NK-92 treated with Interleukin-12 subunit alpha and Interleukin-12 subunit beta, amount 100 ng/mL, for 24 hours (cell line): Measurements from ENCODE around the gene CORO7.

ENCODE experiments used
- DNase-seq: peaks from one replicate; lab custom pipeline; 2025; lab: John Stamatoyannopoulos, UW

The CORO7 gene

DNA sequence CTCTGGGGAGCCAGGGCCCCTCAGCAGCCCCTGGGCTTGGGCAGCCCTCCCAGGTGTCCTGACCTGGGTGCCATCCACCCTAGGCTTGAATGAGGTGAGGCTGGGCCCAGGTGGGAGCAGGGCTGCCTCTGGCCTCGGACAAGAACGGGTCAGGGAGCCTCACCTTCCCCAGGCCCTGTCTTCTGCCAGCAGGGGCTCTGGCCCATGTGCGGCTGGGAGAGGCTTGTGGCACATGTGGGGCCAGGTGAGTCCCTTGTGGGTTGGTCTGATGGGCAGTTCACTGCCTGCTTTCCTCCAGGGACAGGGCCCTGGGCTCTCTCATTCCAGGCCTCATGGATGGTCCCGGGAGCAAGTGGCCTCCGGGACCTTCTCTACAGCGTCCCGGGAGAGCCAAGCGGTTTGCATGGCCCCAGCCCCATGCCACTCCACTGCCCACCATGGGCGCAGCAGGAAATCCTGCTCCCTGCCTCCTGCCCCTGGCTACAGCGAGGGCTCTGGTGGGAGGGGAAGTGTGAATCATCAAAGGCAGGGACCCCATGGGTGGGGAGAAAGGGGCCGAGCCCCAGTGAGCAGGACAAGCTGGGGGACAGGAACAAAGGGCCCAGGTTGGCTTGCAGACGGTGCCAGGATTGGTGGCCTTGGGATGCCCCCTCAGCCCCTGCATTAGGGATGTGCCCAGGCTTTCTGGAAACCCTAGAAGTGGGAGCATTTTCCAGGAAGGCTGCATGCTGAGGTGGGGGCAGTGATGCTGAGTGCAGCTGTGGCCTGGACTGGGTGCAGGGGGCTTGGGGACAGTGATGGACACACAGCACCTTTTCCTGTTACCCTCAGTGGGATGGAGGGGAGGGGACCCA is 32.6 kb downstream of the CORO7 start:
- DNase-seq: no peak

- no peak for DNase-seq
These were observed 33.5 kb downstream of the CORO7 start for GRCh38 chr16:4382795-4383357.

DNA sequence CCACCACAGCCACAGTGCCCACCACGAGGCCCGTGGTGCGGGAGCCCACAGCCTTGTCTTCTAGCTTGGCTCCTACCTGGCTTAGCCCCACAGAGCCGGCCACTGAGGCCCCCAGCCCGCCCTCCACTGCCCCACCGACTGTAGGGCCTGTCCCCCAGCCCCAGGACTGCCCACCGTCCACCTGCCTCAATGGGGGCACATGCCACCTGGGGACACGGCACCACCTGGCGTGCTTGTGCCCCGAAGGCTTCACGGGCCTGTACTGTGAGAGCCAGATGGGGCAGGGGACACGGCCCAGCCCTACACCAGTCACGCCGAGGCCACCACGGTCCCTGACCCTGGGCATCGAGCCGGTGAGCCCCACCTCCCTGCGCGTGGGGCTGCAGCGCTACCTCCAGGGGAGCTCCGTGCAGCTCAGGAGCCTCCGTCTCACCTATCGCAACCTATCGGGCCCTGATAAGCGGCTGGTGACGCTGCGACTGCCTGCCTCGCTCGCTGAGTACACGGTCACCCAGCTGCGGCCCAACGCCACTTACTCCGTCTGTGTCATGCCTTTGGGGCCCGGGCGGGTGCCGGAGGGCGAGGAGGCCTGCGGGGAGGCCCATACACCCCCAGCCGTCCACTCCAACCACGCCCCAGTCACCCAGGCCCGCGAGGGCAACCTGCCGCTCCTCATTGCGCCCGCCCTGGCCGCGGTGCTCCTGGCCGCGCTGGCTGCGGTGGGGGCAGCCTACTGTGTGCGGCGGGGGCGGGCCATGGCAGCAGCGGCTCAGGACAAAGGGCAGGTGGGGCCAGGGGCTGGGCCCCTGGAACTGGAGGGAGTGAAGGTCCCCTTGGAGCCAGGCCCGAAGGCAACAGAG is 34.2 kb downstream of the CORO7 start:
- DNase-seq: no peak

DNA sequence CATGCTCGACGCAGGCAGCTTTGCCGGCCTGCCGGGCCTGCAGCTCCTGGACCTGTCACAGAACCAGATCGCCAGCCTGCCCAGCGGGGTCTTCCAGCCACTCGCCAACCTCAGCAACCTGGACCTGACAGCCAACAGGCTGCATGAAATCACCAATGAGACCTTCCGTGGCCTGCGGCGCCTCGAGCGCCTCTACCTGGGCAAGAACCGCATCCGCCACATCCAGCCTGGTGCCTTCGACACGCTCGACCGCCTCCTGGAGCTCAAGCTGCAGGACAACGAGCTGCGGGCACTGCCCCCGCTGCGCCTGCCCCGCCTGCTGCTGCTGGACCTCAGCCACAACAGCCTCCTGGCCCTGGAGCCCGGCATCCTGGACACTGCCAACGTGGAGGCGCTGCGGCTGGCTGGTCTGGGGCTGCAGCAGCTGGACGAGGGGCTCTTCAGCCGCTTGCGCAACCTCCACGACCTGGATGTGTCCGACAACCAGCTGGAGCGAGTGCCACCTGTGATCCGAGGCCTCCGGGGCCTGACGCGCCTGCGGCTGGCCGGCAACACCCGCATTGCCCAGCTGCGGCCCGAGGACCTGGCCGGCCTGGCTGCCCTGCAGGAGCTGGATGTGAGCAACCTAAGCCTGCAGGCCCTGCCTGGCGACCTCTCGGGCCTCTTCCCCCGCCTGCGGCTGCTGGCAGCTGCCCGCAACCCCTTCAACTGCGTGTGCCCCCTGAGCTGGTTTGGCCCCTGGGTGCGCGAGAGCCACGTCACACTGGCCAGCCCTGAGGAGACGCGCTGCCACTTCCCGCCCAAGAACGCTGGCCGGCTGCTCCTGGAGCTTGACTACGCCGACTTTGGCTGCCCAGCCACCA is 35.1 kb downstream of the CORO7 start:
- DNase-seq: no peak

DNA sequence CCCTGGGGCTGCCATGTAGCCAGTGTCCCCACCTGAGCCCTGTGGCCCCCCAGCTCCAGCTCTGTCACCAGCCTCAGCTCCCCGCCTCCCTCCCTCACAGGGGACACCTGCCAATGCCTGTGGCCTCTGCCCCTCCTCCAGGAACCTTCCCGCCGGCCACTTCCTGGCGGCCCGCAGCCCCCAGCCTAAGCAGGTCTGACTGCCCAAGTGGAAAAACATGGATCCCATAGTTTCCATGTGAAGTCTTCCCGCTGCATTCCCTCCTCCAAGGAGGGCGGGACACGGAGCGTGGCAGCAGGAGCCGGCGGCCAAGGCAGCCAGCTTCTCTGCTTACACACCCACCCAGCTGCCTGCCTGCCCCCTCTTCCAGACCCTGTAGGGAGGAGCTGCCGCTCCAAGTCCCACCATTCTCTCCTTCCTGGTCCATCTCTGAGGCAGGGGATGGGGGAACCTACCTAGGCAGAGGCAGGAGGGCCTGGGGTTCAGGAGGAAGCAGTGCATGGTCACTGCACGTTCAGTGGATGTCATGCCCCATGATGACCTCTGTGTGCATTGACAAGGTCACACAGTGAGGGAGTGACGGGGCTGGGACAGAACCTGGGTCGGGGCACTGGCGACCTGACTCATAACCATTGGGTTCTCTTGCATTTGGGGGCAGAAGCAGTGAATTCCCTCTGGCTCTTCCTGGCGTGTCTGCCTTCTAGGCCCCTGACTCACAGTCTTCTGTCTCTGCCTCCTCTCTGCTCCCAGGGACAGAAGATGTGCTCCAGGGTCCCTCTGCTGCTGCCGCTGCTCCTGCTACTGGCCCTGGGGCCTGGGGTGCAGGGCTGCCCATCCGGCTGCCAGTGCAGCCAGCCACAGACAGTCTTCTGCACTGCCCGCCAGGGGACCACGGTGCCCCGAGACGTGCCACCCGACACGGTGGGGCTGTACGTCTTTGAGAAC is 36.0 kb downstream of the CORO7 start:
- DNase-seq: no peak

DNA sequence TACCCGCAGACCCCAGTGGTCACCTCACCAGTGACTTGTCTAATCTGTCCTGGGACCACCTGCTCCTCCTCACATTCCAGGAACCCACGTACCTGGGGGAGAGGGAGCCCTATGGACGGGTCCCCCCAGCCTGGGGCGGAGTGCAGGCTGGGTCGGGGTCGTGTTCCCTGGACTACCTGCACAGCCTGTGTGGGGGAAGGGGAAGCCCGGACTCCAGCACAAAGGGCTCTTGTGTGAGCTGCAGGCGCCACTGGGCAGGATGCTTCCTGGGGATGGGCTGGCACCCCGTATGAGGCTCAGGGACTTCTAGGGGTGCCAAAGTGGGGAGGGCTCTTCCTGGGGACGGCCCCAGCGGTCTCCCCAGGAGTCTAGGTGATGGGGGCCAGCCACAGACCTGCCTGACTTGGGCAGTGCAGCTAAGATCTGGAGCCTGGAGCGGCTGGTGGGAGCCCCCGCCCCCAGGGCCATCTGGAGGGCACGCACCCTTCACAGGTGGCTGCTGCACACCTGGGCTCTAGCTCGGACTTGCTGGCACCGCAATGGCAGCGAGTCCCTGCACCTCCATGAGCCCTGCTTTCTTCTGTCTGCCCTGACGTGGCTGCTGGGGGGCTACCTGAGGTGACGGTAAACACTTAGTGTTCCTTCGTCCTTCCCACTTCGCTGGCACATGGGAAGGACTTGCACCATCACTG is 37.3 kb downstream of the CORO7 start:
- DNase-seq: no peak

DNA sequence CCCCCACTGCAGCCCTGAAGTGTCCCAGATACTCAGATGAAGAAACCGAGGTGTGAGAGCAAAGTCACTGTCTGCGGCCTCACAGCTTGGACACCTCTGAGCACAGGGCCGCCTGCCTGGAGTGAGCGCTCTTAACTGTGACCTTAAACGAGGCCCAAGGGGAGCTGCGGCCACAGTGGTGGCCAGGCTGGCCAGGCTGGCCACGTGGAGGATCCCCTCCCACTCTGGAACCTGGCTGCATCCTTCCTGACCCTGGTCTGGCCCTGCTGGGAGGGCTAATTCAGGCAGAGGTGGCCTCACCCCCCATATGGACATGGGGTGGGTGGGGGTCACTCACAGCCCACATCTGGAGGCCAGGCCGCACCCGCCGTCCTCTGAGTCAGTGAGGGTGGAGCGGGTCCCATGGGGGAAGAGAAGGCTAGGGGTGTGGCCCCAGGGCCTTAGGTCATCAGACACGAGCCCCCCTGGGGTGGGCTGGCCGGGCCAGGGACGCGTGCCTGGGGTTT is 38.2 kb downstream of the CORO7 start:
- no peak for DNase-seq

DNA sequence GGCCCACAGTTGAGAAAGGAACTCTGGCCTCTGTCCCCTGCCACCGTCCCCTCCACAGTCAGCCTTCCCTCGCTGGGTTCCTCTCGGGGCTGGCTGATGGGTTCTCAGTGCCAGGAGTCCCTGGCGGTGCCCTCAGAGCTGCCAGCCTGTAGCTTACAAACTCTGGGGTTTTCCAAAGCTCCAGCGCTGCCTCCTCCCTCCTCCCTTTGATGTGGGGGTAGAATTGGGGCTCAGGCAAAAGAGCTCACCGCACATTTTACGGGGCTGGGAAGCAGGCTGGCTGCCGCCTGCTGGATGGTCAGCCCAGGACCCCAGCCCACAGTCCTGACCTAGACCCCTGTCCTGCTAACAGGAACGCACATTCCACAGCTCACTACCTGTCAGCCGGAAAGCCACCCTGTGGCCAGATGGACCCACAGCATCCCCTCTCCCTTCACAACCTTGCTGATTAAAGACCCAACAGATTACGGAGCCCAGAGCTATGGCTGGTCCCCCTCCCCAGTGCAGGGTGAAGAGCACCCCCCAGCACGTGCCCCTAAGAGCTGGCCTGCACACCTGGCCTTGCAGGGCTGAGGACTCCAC is 38.7 kb downstream of the CORO7 start:
- DNase-seq: no peak

GRCh38 chr16:4376893-4377572 is 39.4 kb downstream of the CORO7 start:
- DNase-seq: no peak

GRCh38 chr16:4376126-4376892 is 40.1 kb downstream of the CORO7 start:
- DNase-seq: no peak

DNA sequence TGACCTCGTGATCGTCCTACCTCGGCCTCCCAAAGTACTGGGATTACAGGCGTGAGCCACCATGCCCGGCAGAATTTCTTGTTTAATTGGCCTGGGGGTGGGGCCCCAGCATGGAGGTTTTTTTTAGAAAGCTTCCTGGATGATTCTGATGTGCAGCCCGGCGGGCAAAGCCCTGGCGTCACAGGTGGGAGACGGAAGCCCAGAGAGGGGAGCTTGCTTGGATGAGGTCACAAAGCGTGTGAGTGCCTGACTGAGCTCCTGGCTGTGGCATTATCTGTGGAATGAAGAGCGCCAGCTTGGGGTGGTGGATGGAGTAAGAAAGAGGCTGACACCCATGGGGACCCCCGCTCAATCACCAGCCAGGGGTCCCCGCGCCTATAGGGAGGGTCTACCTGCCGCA is 40.7 kb downstream of the CORO7 start:
- DNase-seq: no peak

GRCh38 chr16:4373909-4374742 is 42.3 kb downstream of the CORO7 start:
- DNase-seq: no peak

- no peak for DNase-seq
These were observed 43.0 kb downstream of the CORO7 start for GRCh38 chr16:4373356-4373908.

DNA sequence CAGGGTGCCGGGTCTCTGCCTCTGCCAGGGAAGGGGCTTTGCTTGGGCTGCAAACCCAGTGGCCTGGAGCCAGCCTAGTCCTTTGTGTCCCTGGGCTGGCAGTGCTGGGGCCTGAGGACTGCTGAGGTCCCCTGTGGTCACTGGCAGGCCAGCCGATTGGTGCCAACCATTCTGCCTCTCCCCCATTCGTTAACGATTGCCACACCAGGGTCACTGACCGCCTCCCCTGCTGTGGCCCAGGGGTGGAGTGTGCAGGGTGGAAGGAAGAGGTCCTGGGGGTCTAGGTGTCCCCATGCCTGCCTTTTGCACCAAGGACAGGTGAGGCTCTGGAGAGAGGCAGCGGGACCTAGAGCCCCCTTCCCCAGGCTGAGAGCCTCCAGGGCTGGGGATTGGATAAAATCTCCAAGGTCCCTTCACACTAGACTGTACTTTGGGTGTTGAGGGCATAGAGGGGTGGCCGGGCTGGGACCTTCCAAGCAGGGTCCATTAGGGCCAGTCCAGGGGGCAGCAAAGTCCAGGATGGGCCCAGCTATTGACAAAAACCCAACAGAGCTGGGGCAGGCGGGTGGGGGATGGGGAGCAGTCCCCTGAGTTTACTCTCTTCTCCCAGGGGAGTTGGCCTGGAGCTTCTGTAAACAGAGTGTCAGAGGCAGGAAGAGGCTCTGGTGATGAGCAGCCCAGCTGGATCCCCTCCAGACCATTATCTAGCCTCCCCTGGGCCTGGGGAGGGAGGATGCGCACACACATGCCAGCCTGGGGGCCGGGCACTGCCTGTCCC is 43.6 kb downstream of the CORO7 start:
- DNase-seq: no peak

GRCh38 chr16:4372001-4372577 is 44.3 kb downstream of the CORO7 start:
- no peak for DNase-seq
